Mononuclear cell (primary cell): Measurements from ENCODE around the gene MYO5C. TPM values are rescaled to one million over a fixed set of nuclear protein-coding genes. Genes with fewer than 3 reads are reported as not detected.
"Not testable (repeated sequence)": the region's sequence is repeated elsewhere in the genome, so short reads cannot be mapped to it uniquely, and the experiment has no call there.

Source experiments
- H3K27me3 ChIP-seq: 2 replicates; pipeline ENCODE4 v1.6.0; 2011; ENCODE audit warnings: low read length, control low read depth; ENCODE audit not compliant: insufficient read depth
- H3K4me1 ChIP-seq: 2 replicates; pipeline ENCODE4 v1.5.1; 2011; ENCODE audit warnings: mild to moderate bottlenecking, low read length, control low read depth; ENCODE audit not compliant: insufficient read depth
- H3K4me3 ChIP-seq: 2 replicates; pipeline ENCODE4 v1.5.1; 2011; ENCODE audit warnings: mild to moderate bottlenecking, low read length, moderate library complexity
- H3K9me3 ChIP-seq: 2 replicates; pipeline ENCODE4 v1.5.1; 2011; ENCODE audit warnings: low read depth, mild to moderate bottlenecking, control low read depth, low read length
- total RNA-seq: library from RNA; depleted of rRNA; stranded (reverse); fragments of >200 nt; gene quantifications from one replicate; pipeline ENCODE4 v1.2.3, GENCODE V29; 2012

Gene MYO5C
- total RNA-seq, 1 donor = 1.2 TPM

GRCh38 chr15:52246686-52247431 lies 48.7 kb downstream of the MYO5C start:
- Histone ChIP-seq H3K4me1 (peaks cover 24% of the 10 kb centered on the region), H3K27me3 (no peaks in the 10 kb centered on the region), H3K9me3 (no peaks in the 10 kb centered on the region), H3K4me3 (no peak overlapping the region)

- peaks cover 24% of the 10 kb centered on the region for H3K4me1 ChIP-seq
- no peaks in the 10 kb centered on the region for H3K27me3 ChIP-seq
- no peaks in the 10 kb centered on the region for H3K9me3 ChIP-seq
- H3K4me3 ChIP-seq = no peak overlapping the region
Observed at GRCh38 chr15:52243697-52244555, 51.7 kb downstream of the MYO5C start.

GRCh38 chr15:52243286-52243685 lies 52.3 kb downstream of the MYO5C start:
- no peak overlapping the region for H3K4me3 ChIP-seq

GRCh38 chr15:52241489-52241888 lies 54.1 kb downstream of the MYO5C start:
- peaks cover 14% of the 10 kb centered on the region for H3K4me1 ChIP-seq
- H3K4me3 ChIP-seq = no peak overlapping the region
- H3K9me3 ChIP-seq = no peaks in the 10 kb centered on the region
- H3K27me3 ChIP-seq = no peaks in the 10 kb centered on the region

More at GRCh38 chr15:52243286-52243685, 52.3 kb downstream of the MYO5C start:
- peaks cover 24% of the 10 kb centered on the region for H3K4me1 ChIP-seq
- H3K9me3 ChIP-seq = no peaks in the 10 kb centered on the region
- no peaks in the 10 kb centered on the region for H3K27me3 ChIP-seq

GRCh38 chr15:52240166-52240565 lies 55.4 kb downstream of the MYO5C start:
- peaks cover 22% of the 10 kb centered on the region for H3K4me1 ChIP-seq
- H3K9me3 ChIP-seq = no peaks in the 10 kb centered on the region

GRCh38 chr15:52238989-52239525 lies 56.5 kb downstream of the MYO5C start:
- H3K27me3 ChIP-seq, H3K9me3 ChIP-seq, H3K4me3 ChIP-seq: not testable (repeated sequence)
- peaks cover 31% of the 10 kb centered on the region for H3K4me1 ChIP-seq

More at GRCh38 chr15:52240166-52240565, 55.4 kb downstream of the MYO5C start:
- H3K27me3 ChIP-seq = no peaks in the 10 kb centered on the region
- H3K4me3 ChIP-seq = no peak overlapping the region

GRCh38 chr15:52238149-52238548 lies 57.5 kb downstream of the MYO5C start:
- Histone ChIP-seq H3K4me3 (no peak overlapping the region), H3K4me1 (peaks cover 33% of the 10 kb centered on the region), H3K27me3 (no peaks in the 10 kb centered on the region), H3K9me3 (no peaks in the 10 kb centered on the region)

GRCh38 chr15:52236013-52236412 lies 59.6 kb downstream of the MYO5C start:
- Histone ChIP-seq H3K9me3 (no peaks in the 10 kb centered on the region), H3K27me3 (no peaks in the 10 kb centered on the region), H3K4me1 (peaks cover 42% of the 10 kb centered on the region), H3K4me3 (no peak overlapping the region)

- Histone ChIP-seq H3K4me3 (no peak overlapping the region), H3K4me1 (peaks cover 48% of the 10 kb centered on the region), H3K27me3 (no peaks in the 10 kb centered on the region), H3K9me3 (no peaks in the 10 kb centered on the region)
Observed at GRCh38 chr15:52234596-52235541, 60.7 kb downstream of the MYO5C start.

GRCh38 chr15:52233405-52233804 lies 62.2 kb downstream of the MYO5C start:
- Histone ChIP-seq H3K4me1 (peaks cover 54% of the 10 kb centered on the region), H3K27me3 (no peaks in the 10 kb centered on the region), H3K9me3 (no peaks in the 10 kb centered on the region), H3K4me3 (no peak overlapping the region)

GRCh38 chr15:52232327-52232726 lies 63.3 kb downstream of the MYO5C start:
- Histone ChIP-seq H3K4me3 (no peak overlapping the region), H3K4me1 (peaks cover 54% of the 10 kb centered on the region), H3K27me3 (no peaks in the 10 kb centered on the region), H3K9me3 (no peaks in the 10 kb centered on the region)

- Histone ChIP-seq H3K4me3 (no peak overlapping the region), H3K27me3 (no peaks in the 10 kb centered on the region), H3K9me3 (no peaks in the 10 kb centered on the region), H3K4me1 (peaks cover 40% of the 10 kb centered on the region)
Observed at GRCh38 chr15:52230073-52230472, 65.5 kb downstream of the MYO5C start.

GRCh38 chr15:52228921-52229320 lies 66.7 kb downstream of the MYO5C start:
- Histone ChIP-seq H3K4me3 (no peak overlapping the region), H3K9me3 (no peaks in the 10 kb centered on the region), H3K4me1 (peaks cover 29% of the 10 kb centered on the region), H3K27me3 (no peaks in the 10 kb centered on the region)

GRCh38 chr15:52227456-52227855 lies 68.1 kb downstream of the MYO5C start:
- no peak overlapping the region for H3K4me3 ChIP-seq
- no peaks in the 10 kb centered on the region for H3K9me3 ChIP-seq
- no peaks in the 10 kb centered on the region for H3K27me3 ChIP-seq
- H3K4me1 ChIP-seq = peaks cover 21% of the 10 kb centered on the region
